Mucosa of stomach (tissue), 1 donor: ENCODE measurements around the gene RHBDD3.
"Not testable (repeated sequence)": the region's sequence is repeated elsewhere in the genome, so short reads cannot be mapped to it uniquely, and the experiment has no call there.

ENCODE experiments used
- H3K27me3 ChIP-seq: one replicate; pipeline ENCODE4 v1.7.0; 2013; ENCODE audit warnings: mild to moderate bottlenecking, low read length; ENCODE audit not compliant: control insufficient read depth, insufficient read depth
- H3K36me3 ChIP-seq: one replicate; pipeline ENCODE4 v1.7.0; 2013; ENCODE audit warnings: low read length; ENCODE audit not compliant: control insufficient read depth, insufficient read depth
- H3K4me1 ChIP-seq: one replicate; pipeline ENCODE4 v1.7.0; 2013; ENCODE audit warnings: mild to moderate bottlenecking, low read length; ENCODE audit not compliant: control insufficient read depth, insufficient read depth
- H3K4me3 ChIP-seq: one replicate; pipeline ENCODE4 v1.7.0; 2013; ENCODE audit warnings: low read length
- H3K9ac ChIP-seq: one replicate; pipeline ENCODE4 v1.7.0; 2013; ENCODE audit warnings: mild to moderate bottlenecking, low read length, moderate library complexity
- H3K9me3 ChIP-seq: one replicate; pipeline ENCODE4 v1.7.0; 2013; ENCODE audit warnings: mild to moderate bottlenecking, low read length, moderate library complexity; ENCODE audit not compliant: control insufficient read depth
- donor health status: Pancreatic carcinoma.

RHBDD3 gene

GRCh38 chr22:29251981-29252911, 15.5 kb downstream of the RHBDD3 start:
- H3K27me3 ChIP-seq = no peaks in the 10 kb centered on the region
- H3K4me3 ChIP-seq = no peak overlapping the region
- H3K9ac ChIP-seq = no peak overlapping the region
- H3K36me3 ChIP-seq = no peaks in the 10 kb centered on the region
- no peaks in the 10 kb centered on the region for H3K9me3 ChIP-seq
- no peaks in the 10 kb centered on the region for H3K4me1 ChIP-seq

- H3K4me1 ChIP-seq = no peaks in the 10 kb centered on the region
- no peaks in the 10 kb centered on the region for H3K9me3 ChIP-seq
- no peak overlapping the region for H3K4me3 ChIP-seq
- H3K9ac ChIP-seq = no peak overlapping the region
- H3K36me3 ChIP-seq = no peaks in the 10 kb centered on the region
- H3K27me3 ChIP-seq = no peaks in the 10 kb centered on the region
Observed at GRCh38 chr22:29251265-29251664, 16.5 kb downstream of the RHBDD3 start.

GRCh38 chr22:29247891-29248290, 19.9 kb downstream of the RHBDD3 start:
- not testable (repeated sequence) for H3K4me1 ChIP-seq, H3K9me3 ChIP-seq, H3K4me3 ChIP-seq, H3K9ac ChIP-seq, H3K27me3 ChIP-seq, H3K36me3 ChIP-seq

- Histone ChIP-seq H3K9me3 (no peaks in the 10 kb centered on the region), H3K36me3 (no peaks in the 10 kb centered on the region), H3K27me3 (no peaks in the 10 kb centered on the region), H3K4me3 (no peak overlapping the region), H3K4me1 (no peaks in the 10 kb centered on the region), H3K9ac (no peak overlapping the region)
Observed at GRCh38 chr22:29245626-29246385, 22.0 kb downstream of the RHBDD3 start.

GRCh38 chr22:29244785-29245625, 22.8 kb downstream of the RHBDD3 start:
- H3K9me3 ChIP-seq = no peaks in the 10 kb centered on the region
- H3K4me1 ChIP-seq = no peaks in the 10 kb centered on the region
- H3K4me3 ChIP-seq = no peak overlapping the region
- no peaks in the 10 kb centered on the region for H3K27me3 ChIP-seq
- H3K36me3 ChIP-seq = no peaks in the 10 kb centered on the region
- no peak overlapping the region for H3K9ac ChIP-seq

- Histone ChIP-seq H3K4me3 (no peak overlapping the region), H3K27me3 (no peaks in the 10 kb centered on the region), H3K36me3 (no peaks in the 10 kb centered on the region), H3K4me1 (no peaks in the 10 kb centered on the region), H3K9me3 (no peaks in the 10 kb centered on the region), H3K9ac (no peak overlapping the region)
Observed at GRCh38 chr22:29243874-29244446, 23.8 kb downstream of the RHBDD3 start.

- H3K4me1 ChIP-seq, H3K4me3 ChIP-seq, H3K27me3 ChIP-seq, H3K9me3 ChIP-seq, H3K36me3 ChIP-seq, H3K9ac ChIP-seq: not testable (repeated sequence)
Observed at GRCh38 chr22:29240481-29240880, 27.3 kb downstream of the RHBDD3 start.

GRCh38 chr22:29233277-29233877, 34.4 kb downstream of the RHBDD3 start:
- no peaks in the 10 kb centered on the region for H3K27me3 ChIP-seq
- H3K36me3 ChIP-seq = no peaks in the 10 kb centered on the region
- no peak overlapping the region for H3K9ac ChIP-seq
- no peak overlapping the region for H3K4me3 ChIP-seq
- H3K9me3 ChIP-seq = no peaks in the 10 kb centered on the region
- H3K4me1 ChIP-seq = no peaks in the 10 kb centered on the region

- Histone ChIP-seq H3K27me3 (no peaks in the 10 kb centered on the region), H3K9me3 (no peaks in the 10 kb centered on the region), H3K9ac (no peak overlapping the region), H3K36me3 (no peaks in the 10 kb centered on the region), H3K4me1 (no peaks in the 10 kb centered on the region), H3K4me3 (no peak overlapping the region)
Observed at GRCh38 chr22:29231971-29232959, 35.5 kb downstream of the RHBDD3 start.

- Histone ChIP-seq H3K9ac (no peak overlapping the region), H3K27me3 (no peaks in the 10 kb centered on the region), H3K4me3 (no peak overlapping the region), H3K9me3 (no peaks in the 10 kb centered on the region), H3K36me3 (no peaks in the 10 kb centered on the region), H3K4me1 (no peaks in the 10 kb centered on the region)
Observed at GRCh38 chr22:29230972-29231875, 36.6 kb downstream of the RHBDD3 start.
